ENCODE data around the gene CAMKMT.

The CAMKMT gene

GRCh38 chr2:44778671-44779476, 417.1 kb downstream of the CAMKMT start:
- DNase-seq (ENCODE audit: low spot score) (no peak), ATAC-seq (ENCODE audit: low read depth) (no peak)
- Histone ChIP-seq H3K4me3 (ENCODE audit: severe bottlenecking) (no peak overlapping the region), H3K9me3 (ENCODE audit: severe bottlenecking) (no peaks in the 10 kb centered on the region), H3K27me3 (ENCODE audit: insufficient read depth, poor library complexity, severe bottlenecking) (no peaks in the 10 kb centered on the region), H3K27ac (ENCODE audit: poor library complexity, severe bottlenecking) (no peak overlapping the region), H3K4me1 (ENCODE audit: insufficient read depth, poor library complexity, severe bottlenecking) (no peaks in the 10 kb centered on the region), H3K36me3 (ENCODE audit: low read depth) (no peaks in the 10 kb centered on the region)
- TF ChIP-seq, protein P1, sequence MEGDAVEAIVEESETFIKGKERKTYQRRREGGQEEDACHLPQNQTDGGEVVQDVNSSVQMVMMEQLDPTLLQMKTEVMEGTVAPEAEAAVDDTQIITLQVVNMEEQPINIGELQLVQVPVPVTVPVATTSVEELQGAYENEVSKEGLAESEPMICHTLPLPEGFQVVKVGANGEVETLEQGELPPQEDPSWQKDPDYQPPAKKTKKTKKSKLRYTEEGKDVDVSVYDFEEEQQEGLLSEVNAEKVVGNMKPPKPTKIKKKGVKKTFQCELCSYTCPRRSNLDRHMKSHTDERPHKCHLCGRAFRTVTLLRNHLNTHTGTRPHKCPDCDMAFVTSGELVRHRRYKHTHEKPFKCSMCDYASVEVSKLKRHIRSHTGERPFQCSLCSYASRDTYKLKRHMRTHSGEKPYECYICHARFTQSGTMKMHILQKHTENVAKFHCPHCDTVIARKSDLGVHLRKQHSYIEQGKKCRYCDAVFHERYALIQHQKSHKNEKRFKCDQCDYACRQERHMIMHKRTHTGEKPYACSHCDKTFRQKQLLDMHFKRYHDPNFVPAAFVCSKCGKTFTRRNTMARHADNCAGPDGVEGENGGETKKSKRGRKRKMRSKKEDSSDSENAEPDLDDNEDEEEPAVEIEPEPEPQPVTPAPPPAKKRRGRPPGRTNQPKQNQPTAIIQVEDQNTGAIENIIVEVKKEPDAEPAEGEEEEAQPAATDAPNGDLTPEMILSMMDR (IDR thresholded peaks at IDR 0.05; ENCODE audit: poor library complexity, severe bottlenecking): no peak

DNA sequence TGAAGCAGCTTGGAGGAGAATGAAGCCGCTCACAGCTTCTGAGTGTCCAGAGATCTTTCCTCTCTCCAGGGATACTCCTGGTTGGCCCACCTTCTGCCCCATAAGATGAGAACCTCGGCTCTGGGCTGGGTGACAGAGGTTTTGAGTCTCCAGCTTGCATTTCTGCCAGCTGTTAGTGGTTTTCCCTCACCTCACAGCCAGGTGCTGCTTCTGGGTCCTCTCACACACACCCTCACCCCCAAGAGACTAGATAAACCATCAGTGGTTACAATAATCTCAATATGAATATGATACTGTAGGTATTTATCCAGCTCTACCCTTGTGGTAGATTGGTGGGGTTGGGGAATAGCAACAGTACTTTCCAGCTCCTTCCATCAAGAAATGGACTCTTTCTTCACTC, 418.0 kb downstream of the CAMKMT start:
- no peaks in the 10 kb centered on the region for H3K36me3 ChIP-seq (ENCODE audit: low read depth)
- H3K4me3 ChIP-seq (ENCODE audit: severe bottlenecking): no peak overlapping the region
- no peaks in the 10 kb centered on the region for H3K27me3 ChIP-seq (ENCODE audit: insufficient read depth, poor library complexity, severe bottlenecking)
- no peak overlapping the region for H3K27ac ChIP-seq (ENCODE audit: poor library complexity, severe bottlenecking)
- TF ChIP-seq, protein P1 (IDR thresholded peaks at IDR 0.05; ENCODE audit: poor library complexity, severe bottlenecking): no peak
- DNase-seq (ENCODE audit: low spot score) (no peak), ATAC-seq (ENCODE audit: low read depth) (no peak)
- H3K4me1 ChIP-seq (ENCODE audit: insufficient read depth, poor library complexity, severe bottlenecking): no peaks in the 10 kb centered on the region
- no peaks in the 10 kb centered on the region for H3K9me3 ChIP-seq (ENCODE audit: severe bottlenecking)

GRCh38 chr2:44780406-44780805, 418.7 kb downstream of the CAMKMT start:
- no peak for ATAC-seq (ENCODE audit: low read depth)
- TF ChIP-seq, protein P1 (IDR thresholded peaks at IDR 0.05; ENCODE audit: poor library complexity, severe bottlenecking): no peak

DNA sequence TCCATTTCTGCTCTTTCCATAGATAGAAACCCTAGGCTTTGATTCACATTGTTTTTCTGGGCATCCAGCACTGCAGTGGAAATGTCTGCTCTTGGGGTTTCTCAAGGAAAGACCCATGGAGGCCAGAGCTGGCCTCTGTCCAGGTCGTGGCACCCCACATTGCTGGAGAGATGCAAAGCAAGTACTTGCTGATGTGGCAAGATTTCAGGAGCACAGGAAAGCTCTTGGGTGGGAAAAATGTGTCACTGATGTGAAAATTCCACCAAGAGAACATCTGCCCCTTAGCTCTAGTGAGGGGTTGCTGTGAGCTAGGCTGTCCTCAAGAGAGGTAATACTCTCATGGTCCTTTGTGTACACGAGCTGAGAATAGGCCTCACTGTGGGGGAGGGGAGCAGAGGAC, 423.7 kb downstream of the CAMKMT start:
- no peak overlapping the region for H3K4me3 ChIP-seq (ENCODE audit: severe bottlenecking)
- ATAC-seq (ENCODE audit: low read depth): no peak
- no peaks in the 10 kb centered on the region for H3K36me3 ChIP-seq (ENCODE audit: low read depth)
- H3K27ac ChIP-seq (ENCODE audit: poor library complexity, severe bottlenecking): no peak overlapping the region
- no peaks in the 10 kb centered on the region for H3K9me3 ChIP-seq (ENCODE audit: severe bottlenecking)
- TF ChIP-seq, protein P1 (IDR thresholded peaks at IDR 0.05; ENCODE audit: poor library complexity, severe bottlenecking): no peak
- no peaks in the 10 kb centered on the region for H3K27me3 ChIP-seq (ENCODE audit: insufficient read depth, poor library complexity, severe bottlenecking)
- H3K4me1 ChIP-seq (ENCODE audit: insufficient read depth, poor library complexity, severe bottlenecking): no peaks in the 10 kb centered on the region
- DNase-seq (ENCODE audit: low spot score): no peak

More at GRCh38 chr2:44780406-44780805, 418.7 kb downstream of the CAMKMT start:
- H3K27ac ChIP-seq (ENCODE audit: poor library complexity, severe bottlenecking): no peak overlapping the region
- no peaks in the 10 kb centered on the region for H3K36me3 ChIP-seq (ENCODE audit: low read depth)
- DNase-seq (ENCODE audit: low spot score): no peak
- no peaks in the 10 kb centered on the region for H3K27me3 ChIP-seq (ENCODE audit: insufficient read depth, poor library complexity, severe bottlenecking)
- H3K4me1 ChIP-seq (ENCODE audit: insufficient read depth, poor library complexity, severe bottlenecking): no peaks in the 10 kb centered on the region
- H3K9me3 ChIP-seq (ENCODE audit: severe bottlenecking): no peaks in the 10 kb centered on the region
- H3K4me3 ChIP-seq (ENCODE audit: severe bottlenecking): no peak overlapping the region

All from RWPE2 (cell line).